Astrocyte (in vitro differentiated cells and primary cell): ENCODE results near the gene STRA8. TPM values are rescaled to one million over a fixed set of nuclear protein-coding genes. Genes with fewer than 3 reads are reported as not detected.

Experiments
- DNase-seq: peaks from one replicate; pipeline ENCODE4 v3.0.0-alpha.2; 2010; ENCODE audit warnings: low read depth
- FAIRE-seq: peaks from 2 replicates; lab custom pipeline; 2011; peaks lifted over from hg19 to GRCh38; lab: Jason Lieb, UNC
- H2AFZ ChIP-seq: 2 replicates; pipeline ENCODE4 v1.6.0; 2012; ENCODE audit warnings: low read depth, low read length, inconsistent platforms
- H3K27ac ChIP-seq: 2 replicates; pipeline ENCODE4 v1.5.1; 2011; ENCODE audit warnings: low read depth, low read length, inconsistent platforms
- H3K27me3 ChIP-seq: 2 replicates; pipeline ENCODE4 v1.6.0; 2011; ENCODE audit warnings: low read length, inconsistent platforms; ENCODE audit not compliant: insufficient read depth
- H3K36me3 ChIP-seq: 2 replicates; pipeline ENCODE4 v1.5.1; 2011; ENCODE audit warnings: low read length, inconsistent platforms; ENCODE audit not compliant: insufficient read depth
- H3K4me1 ChIP-seq: 2 replicates; pipeline ENCODE4 v1.5.1; 2011; ENCODE audit warnings: low read length, inconsistent platforms; ENCODE audit not compliant: insufficient read depth
- H3K4me2 ChIP-seq: 2 replicates; pipeline ENCODE4 v1.6.0; 2012; ENCODE audit warnings: low read length, inconsistent platforms
- H3K4me3 ChIP-seq: 2 replicates; pipeline ENCODE4 v1.5.1; 2011; ENCODE audit warnings: low read depth, mild to moderate bottlenecking, low read length, inconsistent platforms; ENCODE audit not compliant: insufficient read depth
- H3K79me2 ChIP-seq: 2 replicates; pipeline ENCODE4 v1.6.0; 2012; ENCODE audit warnings: mild to moderate bottlenecking, low read length, inconsistent platforms; ENCODE audit not compliant: insufficient read depth
- H3K9ac ChIP-seq: 2 replicates; pipeline ENCODE4 v1.6.0; 2012; ENCODE audit warnings: mild to moderate bottlenecking, low read length, inconsistent platforms
- H3K9me3 ChIP-seq: 2 replicates; pipeline ENCODE4 v1.5.1; 2012; ENCODE audit warnings: low read depth, mild to moderate bottlenecking, low read length, inconsistent platforms; ENCODE audit not compliant: insufficient read depth
- H4K20me1 ChIP-seq: 2 replicates; pipeline ENCODE4 v1.6.0; 2012; ENCODE audit warnings: low read length, inconsistent platforms; ENCODE audit not compliant: insufficient read depth
- H3K27ac Mint-ChIP-seq: one replicate; pipeline ENCODE4 v1.8.0; 2021; ENCODE audit warnings: mild to moderate bottlenecking, mixed read lengths; ENCODE audit not compliant: unreplicated experiment
- H3K27me3 Mint-ChIP-seq: one replicate; pipeline ENCODE4 v1.8.0; 2021; ENCODE audit warnings: low read depth, mixed read lengths; ENCODE audit not compliant: unreplicated experiment
- H3K36me3 Mint-ChIP-seq: one replicate; pipeline ENCODE4 v1.8.0; 2021; ENCODE audit warnings: low read depth, mixed read lengths; ENCODE audit not compliant: unreplicated experiment
- H3K4me1 Mint-ChIP-seq: one replicate; pipeline ENCODE4 v1.8.0; 2021; ENCODE audit warnings: low read depth, mixed read lengths; ENCODE audit not compliant: unreplicated experiment
- H3K4me3 Mint-ChIP-seq: one replicate; pipeline ENCODE4 v1.8.0; 2021; ENCODE audit warnings: mild to moderate bottlenecking, moderate library complexity, mixed read lengths; ENCODE audit not compliant: unreplicated experiment
- H3K9me3 Mint-ChIP-seq: one replicate; pipeline ENCODE4 v1.8.0; 2021; ENCODE audit warnings: mild to moderate bottlenecking, mixed read lengths; ENCODE audit not compliant: unreplicated experiment
- EZH2 ChIP-seq: IDR thresholded peaks from 2 replicates; pipeline ENCODE4 v1.6.1; 2012; ENCODE audit warnings: mild to moderate bottlenecking, low read length, inconsistent platforms; ENCODE audit not compliant: insufficient read depth
- total RNA-seq: library from RNA; stranded (reverse); gene quantifications from 2 replicates; pipeline ENCODE4 v1.2.1, GENCODE V29; 2021
- TF ChIP-seq, protein P1 (sequence below): IDR thresholded peaks from 2 replicates; pipeline ENCODE4 v1.5.1; 2011; ENCODE audit warnings: low read depth, mild to moderate bottlenecking, inconsistent platforms, low read length, moderate library complexity; ENCODE audit not compliant: insufficient read depth

STRA8 gene
- total RNA-seq, 1 donor from 2014 or later, result not detected

- Mint-ChIP-seq H3K9me3 (no peaks in the 10 kb centered on the region), H3K27me3 (peaks cover 8% of the 10 kb centered on the region), H3K4me1 (no peaks in the 10 kb centered on the region), H3K36me3 (no peaks in the 10 kb centered on the region), H3K4me3 (no peak overlapping the region), H3K27ac (no peak overlapping the region)
- no peak overlapping the region for H2AFZ ChIP-seq
- no peaks in the 10 kb centered on the region for H3K79me2 ChIP-seq
- H4K20me1 ChIP-seq, result no peaks in the 10 kb centered on the region
- no peak overlapping the region for H3K9ac ChIP-seq
- no peaks in the 10 kb centered on the region for H3K36me3 ChIP-seq
- DNase-seq (no peak), FAIRE-seq (no peak)
- peaks cover 7% of the 10 kb centered on the region for H3K27me3 ChIP-seq
- no peak overlapping the region for H3K27ac ChIP-seq
- no peaks in the 10 kb centered on the region for H3K4me1 ChIP-seq
- no peaks in the 10 kb centered on the region for H3K9me3 ChIP-seq
- TF ChIP-seq, protein P1, sequence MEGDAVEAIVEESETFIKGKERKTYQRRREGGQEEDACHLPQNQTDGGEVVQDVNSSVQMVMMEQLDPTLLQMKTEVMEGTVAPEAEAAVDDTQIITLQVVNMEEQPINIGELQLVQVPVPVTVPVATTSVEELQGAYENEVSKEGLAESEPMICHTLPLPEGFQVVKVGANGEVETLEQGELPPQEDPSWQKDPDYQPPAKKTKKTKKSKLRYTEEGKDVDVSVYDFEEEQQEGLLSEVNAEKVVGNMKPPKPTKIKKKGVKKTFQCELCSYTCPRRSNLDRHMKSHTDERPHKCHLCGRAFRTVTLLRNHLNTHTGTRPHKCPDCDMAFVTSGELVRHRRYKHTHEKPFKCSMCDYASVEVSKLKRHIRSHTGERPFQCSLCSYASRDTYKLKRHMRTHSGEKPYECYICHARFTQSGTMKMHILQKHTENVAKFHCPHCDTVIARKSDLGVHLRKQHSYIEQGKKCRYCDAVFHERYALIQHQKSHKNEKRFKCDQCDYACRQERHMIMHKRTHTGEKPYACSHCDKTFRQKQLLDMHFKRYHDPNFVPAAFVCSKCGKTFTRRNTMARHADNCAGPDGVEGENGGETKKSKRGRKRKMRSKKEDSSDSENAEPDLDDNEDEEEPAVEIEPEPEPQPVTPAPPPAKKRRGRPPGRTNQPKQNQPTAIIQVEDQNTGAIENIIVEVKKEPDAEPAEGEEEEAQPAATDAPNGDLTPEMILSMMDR, result no peak
- no peak for TF ChIP-seq EZH2
- H3K4me3 ChIP-seq, result no peak overlapping the region
- no peak overlapping the region for H3K4me2 ChIP-seq
Observed at GRCh38 chr7:135242096-135242684, 8.6 kb downstream of the STRA8 start.

- no peak overlapping the region for H3K4me2 ChIP-seq
Observed at GRCh38 chr7:135245226-135246190, 11.9 kb downstream of the STRA8 start.

More at GRCh38 chr7:135245226-135246190, 11.9 kb downstream of the STRA8 start:
- H4K20me1 ChIP-seq, result no peaks in the 10 kb centered on the region
- Mint-ChIP-seq H3K9me3 (no peaks in the 10 kb centered on the region), H3K27ac (no peak overlapping the region), H3K36me3 (no peaks in the 10 kb centered on the region), H3K4me3 (no peak overlapping the region), H3K27me3 (peaks cover 5% of the 10 kb centered on the region), H3K4me1 (no peaks in the 10 kb centered on the region)
- FAIRE-seq (no peak), DNase-seq (no peak)
- no peak overlapping the region for H3K9ac ChIP-seq
- H3K27me3 ChIP-seq, result peaks cover 5% of the 10 kb centered on the region
- H3K4me3 ChIP-seq, result no peak overlapping the region
- no peak overlapping the region for H3K27ac ChIP-seq
- TF ChIP-seq EZH2, result no peak
- TF ChIP-seq, protein P1, result no peak
- H3K9me3 ChIP-seq, result no peaks in the 10 kb centered on the region
- H2AFZ ChIP-seq, result no peak overlapping the region
- H3K36me3 ChIP-seq, result no peaks in the 10 kb centered on the region
- no peaks in the 10 kb centered on the region for H3K79me2 ChIP-seq
- H3K4me1 ChIP-seq, result no peaks in the 10 kb centered on the region
